HFF-Myc (cell line): ENCODE results near the gene SLC1A6.

ENCODE experiments used
- DNase-seq: peaks from one replicate; pipeline ENCODE4 v3.0.0-alpha.2; 2011; ENCODE audit warnings: low read depth; ENCODE audit errors: extremely low read depth
- H3K4me3 ChIP-seq: replicated peaks from 2 replicates; pipeline ENCODE4 v1.5.1; 2011; ENCODE audit warnings: low read depth, mild to moderate bottlenecking, control low read depth, low read length
- CTCF ChIP-seq: IDR thresholded peaks from 2 replicates; pipeline ENCODE4 v1.5.1; 2012; ENCODE audit warnings: mild to moderate bottlenecking, low read depth, low read length, control low read depth; ENCODE audit errors: missing control alignments

The SLC1A6 gene

GRCh38 chr19:14901675-14902260 is 77.9 kb downstream of the SLC1A6 start:
- no peak for DNase-seq
- no peak overlapping the region for H3K4me3 ChIP-seq
- TF ChIP-seq CTCF, result no peak
